AG08395 (cell line): ENCODE data around the gene CDC23.
"Not testable (repeated sequence)": the region's sequence is repeated elsewhere in the genome, so short reads cannot be mapped to it uniquely, and the experiment has no call there.

ENCODE experiments used
- DNase-seq: peaks from one replicate; pipeline ENCODE4 v3.0.0; 2012; ENCODE audit warnings: mixed read lengths, low spot score

Gene CDC23

DNA sequence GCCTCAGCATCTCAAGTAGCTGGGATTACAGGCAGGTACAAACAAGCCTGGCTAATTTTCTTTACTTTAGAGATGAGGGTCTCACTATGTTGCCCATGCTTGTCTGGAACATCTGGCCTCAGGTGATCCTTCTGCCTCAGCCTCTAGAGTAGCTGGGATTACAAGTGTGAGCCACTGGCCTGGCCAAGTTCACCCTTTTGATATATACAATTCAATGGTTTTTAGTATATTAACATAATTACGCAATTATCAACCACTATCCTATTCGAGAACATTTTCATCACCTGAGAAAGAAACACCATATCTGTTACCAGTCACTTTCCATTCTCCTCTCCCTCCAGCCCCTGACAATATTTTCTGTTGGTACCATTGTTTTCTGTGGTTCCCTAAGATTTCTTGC, 3.7 kb upstream of the CDC23 start:
- no peak for DNase-seq

GRCh38 chr5:138212828-138213160, 329 bp downstream of the CDC23 start:
- DNase-seq: peak; percentile 10

GRCh38 chr5:138210985-138211384, 2.1 kb downstream of the CDC23 start:
- DNase-seq: no peak

GRCh38 chr5:138193859-138194258, 19.3 kb downstream of the CDC23 start:
- DNase-seq: not testable (repeated sequence)

DNA sequence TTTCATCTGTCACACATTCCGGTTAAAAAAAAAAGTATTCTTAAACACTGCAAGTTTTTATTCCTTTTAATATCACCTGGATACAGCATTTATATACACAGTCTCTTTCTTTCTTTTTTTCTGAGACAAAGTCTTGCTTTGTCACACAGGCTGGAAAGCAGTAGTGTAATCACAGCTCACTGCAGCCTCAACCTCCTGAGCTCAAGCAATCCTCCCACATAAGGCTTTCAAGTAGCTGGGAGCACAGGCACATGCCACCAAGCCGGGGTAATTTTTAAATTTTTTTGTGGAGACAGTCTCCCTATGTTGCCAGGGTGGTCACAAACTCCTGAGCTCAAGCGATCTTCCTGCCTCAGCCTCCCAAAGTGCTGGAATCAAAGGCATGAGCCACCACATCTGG, 20.3 kb downstream of the CDC23 start:
- DNase-seq: no peak

DNA sequence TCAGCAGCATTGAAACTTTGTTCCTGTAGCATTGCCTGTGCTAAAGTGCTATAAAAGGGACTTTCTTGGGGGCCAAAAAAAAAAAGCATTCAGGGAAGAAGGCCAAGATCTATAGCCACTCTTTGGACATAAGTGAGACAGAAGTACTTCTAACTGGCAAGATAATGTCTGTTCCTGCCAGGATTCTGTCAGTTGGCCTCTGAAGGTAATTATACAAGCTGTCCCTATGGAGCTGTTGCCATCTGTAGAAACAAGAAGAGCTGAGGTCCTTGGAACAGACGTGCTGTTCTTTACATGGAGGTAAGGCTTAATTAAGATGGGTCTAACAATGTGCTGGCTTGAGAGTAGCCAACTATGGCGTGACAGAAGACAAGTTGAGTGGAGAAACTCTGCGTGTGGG, 24.5 kb downstream of the CDC23 start:
- DNase-seq: no peak

DNA sequence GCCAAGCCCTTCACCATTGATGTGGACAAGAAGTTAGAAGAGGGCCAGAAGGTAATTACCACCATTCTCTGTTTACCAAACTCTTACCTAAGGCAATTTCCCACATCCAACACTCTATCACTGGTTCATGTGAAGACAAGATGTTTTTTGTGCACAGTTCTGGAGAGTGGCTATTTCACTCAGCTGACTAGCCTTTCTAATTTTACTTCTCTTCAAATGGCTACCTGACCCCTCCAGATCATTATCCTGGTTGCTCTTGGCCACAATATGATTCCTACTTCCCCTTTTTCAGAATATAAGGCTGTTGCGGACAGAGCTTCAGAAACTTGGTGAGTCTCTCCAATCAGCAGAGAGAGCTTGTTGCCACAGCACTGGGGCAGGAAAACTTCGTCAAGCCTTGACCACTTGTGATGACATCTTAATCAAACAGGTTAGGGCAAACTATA, 27.1 kb downstream of the CDC23 start:
- no peak for DNase-seq

DNA sequence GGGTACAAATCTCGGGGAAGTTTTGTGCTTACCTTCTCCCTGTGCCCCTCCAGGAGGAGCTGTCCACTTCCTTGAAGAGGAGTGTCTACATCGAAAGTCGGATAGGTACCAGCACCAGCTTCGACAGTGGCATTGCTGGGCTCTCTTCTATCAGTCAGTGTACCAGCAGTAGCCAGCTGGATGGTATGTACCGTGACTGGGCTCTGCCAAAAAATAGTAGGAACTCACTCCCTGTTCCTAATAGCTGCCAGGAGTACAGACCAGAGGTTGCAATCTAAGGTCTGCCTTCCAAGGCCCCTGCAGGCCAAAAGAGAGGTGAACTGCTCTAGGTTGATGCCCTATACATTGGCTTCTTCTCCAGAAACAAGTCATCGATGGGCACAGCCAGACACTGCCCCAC, 30.3 kb downstream of the CDC23 start:
- no peak for DNase-seq

- DNase-seq: no peak
These were observed 32.3 kb downstream of the CDC23 start for GRCh38 chr5:138180841-138181240.

DNA sequence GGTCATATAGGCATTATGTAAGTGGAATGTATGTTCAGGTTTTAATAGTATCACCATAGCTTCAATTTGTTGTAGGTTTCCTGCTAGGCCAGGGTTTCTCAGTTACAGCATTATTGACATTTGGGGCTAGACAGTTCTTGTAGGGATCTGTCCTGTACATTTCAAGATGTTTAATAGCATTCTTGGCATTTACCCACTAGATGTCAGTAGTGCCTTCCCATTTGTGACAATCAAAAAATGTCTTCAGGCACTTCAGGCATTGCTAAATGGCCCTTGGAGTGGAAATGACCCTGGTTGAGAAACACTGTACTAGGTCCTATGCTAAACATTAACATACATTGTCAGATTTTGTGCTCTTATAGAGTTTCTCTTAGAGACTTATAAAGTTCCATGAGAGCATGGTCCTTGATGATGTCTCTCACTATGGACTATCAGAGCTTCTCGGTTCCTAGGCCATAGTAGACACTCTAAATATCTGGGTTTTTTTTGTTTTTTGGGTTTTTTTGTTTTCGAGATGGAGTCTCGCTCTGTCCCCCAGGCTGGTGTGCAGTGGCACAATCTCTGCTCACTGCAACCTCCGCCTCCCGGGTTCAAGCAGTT, 32.8 kb downstream of the CDC23 start:
- DNase-seq: peak; percentile 53

DNA sequence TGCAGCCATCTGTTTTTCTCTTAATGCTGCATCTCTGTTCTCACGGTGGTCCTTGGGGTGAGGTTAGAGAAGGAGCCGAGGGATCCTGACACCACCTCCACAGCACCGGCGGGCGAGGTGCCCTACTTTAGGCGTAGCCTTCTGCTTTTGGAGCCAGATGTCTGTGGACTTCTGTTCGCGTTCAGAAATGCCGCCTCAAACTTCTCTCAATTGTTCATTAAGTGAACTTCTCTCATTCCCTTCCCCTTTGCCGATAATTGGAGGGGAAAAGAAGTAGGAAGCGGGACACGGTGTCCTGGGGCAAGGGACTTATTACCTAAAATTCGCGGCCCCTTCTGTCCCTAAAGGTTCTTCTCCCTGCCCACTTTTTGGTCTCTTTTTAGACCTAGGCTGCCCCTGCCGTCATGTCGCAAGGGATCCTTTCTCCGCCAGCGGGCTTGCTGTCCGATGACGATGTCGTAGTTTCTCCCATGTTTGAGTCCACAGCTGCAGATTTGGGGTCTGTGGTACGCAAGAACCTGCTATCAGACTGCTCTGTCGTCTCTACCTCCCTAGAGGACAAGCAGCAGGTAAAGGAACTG, 33.8 kb downstream of the CDC23 start:
- no peak for DNase-seq

GRCh38 chr5:138178516-138179276, 34.4 kb downstream of the CDC23 start, which contains the start of the genes BRD8 and KIF20A:
BRD8 (minus strand) TSS chr5:138178630; CDS start chr5:138178614, 16 bp downstream.
KIF20A (plus strand) TSS chr5:138179112; CDS start chr5:138179681, 569 bp downstream.
- DNase-seq: peak; percentile 99

DNA sequence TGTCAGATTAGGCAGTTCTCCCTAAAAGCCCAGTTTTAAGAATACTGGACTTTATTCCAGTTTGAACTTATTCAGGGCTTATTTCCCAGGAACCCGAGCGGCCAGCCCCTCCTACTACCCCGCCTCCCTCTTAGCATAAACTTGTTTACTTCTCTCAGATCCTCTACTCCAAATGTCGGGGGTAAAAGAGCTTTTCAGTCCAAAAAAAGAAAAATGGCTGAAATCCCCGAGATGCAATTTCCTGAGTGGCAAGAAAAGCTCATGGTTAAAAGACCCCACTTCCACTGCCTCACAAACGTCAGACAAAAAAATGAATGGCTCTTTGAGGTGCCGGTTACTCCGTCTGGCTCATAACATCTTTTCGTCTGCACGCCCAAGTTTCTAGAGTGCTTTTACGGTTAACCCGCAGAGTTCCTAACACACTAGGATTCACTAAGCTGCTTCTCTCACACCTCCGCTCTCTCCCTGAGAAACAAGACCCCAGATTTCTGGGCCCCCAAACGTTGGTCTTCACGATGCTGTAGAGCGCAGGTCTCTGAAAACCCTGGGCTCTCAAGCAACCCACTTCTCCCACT, 35.1 kb downstream of the CDC23 start:
- DNase-seq: peak; percentile 54

DNA sequence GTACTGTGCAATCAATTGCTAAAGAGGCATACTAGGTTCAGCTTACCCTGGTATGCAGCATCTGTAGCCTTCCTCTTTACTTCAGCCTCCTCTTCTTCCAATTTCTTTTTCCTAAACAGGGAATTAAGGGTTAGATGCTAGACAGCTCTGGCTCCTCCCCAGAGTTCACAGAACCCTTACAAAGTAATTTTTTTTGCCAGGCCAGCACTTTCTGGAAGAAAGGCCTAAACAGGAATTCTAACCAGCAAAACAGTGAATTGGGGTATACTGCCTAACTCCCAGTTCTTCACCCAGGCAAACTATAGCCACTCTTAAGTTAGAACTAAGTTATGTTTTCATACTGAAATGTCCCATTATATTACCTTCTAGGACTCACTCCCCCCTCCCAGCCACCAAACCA, 42.8 kb downstream of the CDC23 start:
- no peak for DNase-seq

DNA sequence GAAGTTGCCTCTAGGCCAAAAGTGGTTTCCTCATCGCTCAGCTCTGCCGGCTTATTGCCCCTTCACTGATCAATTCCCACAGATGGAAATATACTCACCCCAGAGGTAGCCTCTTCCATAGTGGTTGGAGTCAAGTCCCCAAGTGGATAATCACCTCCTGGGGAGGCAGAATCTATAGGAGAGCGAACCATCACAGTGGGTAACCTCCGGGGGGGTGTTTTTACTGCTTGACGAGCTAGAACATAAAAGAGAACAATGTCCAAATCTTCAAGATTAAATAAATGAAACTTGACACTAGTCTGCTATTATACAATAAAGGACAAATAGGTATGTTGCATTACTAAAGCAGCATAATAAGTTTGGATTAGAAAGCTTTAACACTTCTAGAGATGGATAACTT, 44.0 kb downstream of the CDC23 start:
- no peak for DNase-seq

GRCh38 chr5:138163721-138164120, 49.4 kb downstream of the CDC23 start:
- DNase-seq: no peak

GRCh38 chr5:138160706-138161105, 52.4 kb downstream of the CDC23 start:
- no peak for DNase-seq

DNA sequence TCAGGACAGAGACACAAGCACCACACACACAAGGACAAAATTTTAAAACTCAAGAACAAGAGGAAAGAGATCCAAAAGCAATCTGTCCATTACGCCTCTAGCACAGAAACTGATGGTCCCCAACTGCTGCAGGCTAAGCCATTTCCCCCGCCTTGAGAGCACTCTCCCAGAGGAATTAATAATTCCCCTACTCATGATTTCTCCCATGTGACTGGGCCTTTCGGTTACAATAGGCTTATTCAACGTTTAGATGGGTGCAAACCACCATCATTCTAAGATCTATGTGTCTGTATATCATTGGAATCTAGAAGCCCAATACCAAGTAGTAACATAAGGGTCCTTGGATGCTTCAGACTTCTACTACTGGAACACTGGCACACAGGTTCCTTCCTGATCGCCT, 53.5 kb downstream of the CDC23 start:
- DNase-seq: no peak

DNA sequence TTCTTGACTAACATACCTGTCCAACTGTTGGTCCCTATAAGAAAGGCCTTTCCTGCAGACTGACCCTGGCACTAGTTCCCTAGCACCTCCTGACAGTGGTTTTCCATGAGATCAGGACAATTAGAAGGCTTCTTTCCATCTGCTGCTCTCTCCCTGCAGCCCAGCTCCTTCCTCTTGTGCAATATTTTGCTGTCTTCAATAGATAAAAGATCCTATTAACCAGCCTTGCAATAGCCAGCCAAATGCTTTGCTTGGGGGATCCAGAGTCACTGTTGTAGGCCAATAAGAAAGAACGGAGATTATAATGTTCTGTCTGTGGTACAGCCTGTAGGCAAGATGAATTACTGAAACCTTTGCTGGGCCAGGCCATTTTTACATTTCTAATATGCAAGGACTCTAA, 55.5 kb downstream of the CDC23 start:
- no peak for DNase-seq

GRCh38 chr5:138155977-138156376, 57.1 kb downstream of the CDC23 start:
- DNase-seq: not testable (repeated sequence)

GRCh38 chr5:138149530-138149929, 63.6 kb downstream of the CDC23 start:
- no peak for DNase-seq

- peak; percentile 40 for DNase-seq
These were observed 64.3 kb downstream of the CDC23 start for GRCh38 chr5:138148811-138149210.

- DNase-seq: not testable (repeated sequence)
These were observed 69.5 kb downstream of the CDC23 start for GRCh38 chr5:138143578-138143977.
